Right lobe of liver (tissue), 4 donors: ENCODE measurements around the gene A4GALT.

Experiments
- POLR2A ChIP-seq: fragments of 450-650 bp; IDR thresholded peaks from one replicate; pipeline ENCODE4 v1.6.1; 2017; ENCODE audit warnings: antibody characterized with exemption, mild to moderate bottlenecking
- TF ChIP-seq, protein P1 (sequence below), 4 donors: fragments of 200-600 bp in 3 of 4; fragments of 450-650 bp in 1 of 4; IDR thresholded peaks; one replicate each; pipeline versions ENCODE4 v1.5.1 to v1.8.0; 2016 to 2022; ENCODE audit warnings: antibody characterized with exemption in 4 of 4, mild to moderate bottlenecking in 2 of 4
- donor health status: DM: no; HTN: no; CAD: no.
- donor health status: DM: no; HTN: no; CAD: no.
- donor health status: DM: no; HTN: yes; CAD: no.

DNA sequence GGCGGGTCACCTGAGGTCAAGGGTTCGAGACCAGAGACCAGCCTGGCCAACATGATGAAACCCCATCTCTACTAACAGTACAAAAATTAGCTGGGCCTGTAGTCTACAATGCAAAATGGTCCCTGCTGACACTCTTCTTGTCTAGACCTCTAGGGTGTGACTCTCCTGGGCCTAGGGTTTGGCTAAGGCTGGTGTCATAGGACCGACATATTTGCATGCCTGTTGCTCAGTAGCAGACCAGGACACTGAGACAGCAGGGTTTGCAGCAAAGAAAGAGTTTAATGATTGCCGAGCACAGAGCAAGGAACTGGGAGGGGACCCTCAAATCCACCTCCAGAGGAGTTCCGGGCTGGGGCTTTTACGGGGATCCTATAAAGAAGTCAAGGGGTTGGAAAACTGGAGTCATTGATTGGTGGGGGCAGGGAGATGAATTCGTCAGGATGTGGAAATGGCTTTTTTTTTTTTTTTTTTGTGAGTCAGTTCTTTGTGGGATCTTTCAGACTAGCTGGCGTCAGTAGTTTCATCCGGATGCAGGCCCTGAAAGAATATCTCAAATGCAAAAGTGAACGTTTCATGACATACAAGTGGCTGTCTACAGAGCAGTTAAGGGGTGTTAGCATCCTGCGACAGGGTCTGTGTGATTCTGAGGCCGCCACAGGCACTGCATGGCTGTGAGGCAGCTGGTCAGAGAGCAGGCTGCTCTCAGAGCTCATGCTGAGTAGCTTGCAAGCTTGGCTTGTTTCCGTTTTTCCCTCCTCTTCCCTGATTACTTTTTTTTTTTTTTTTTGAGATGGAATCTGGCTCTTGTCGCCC is 27.2 kb upstream of the A4GALT start:
- TF ChIP-seq, protein P1, sequence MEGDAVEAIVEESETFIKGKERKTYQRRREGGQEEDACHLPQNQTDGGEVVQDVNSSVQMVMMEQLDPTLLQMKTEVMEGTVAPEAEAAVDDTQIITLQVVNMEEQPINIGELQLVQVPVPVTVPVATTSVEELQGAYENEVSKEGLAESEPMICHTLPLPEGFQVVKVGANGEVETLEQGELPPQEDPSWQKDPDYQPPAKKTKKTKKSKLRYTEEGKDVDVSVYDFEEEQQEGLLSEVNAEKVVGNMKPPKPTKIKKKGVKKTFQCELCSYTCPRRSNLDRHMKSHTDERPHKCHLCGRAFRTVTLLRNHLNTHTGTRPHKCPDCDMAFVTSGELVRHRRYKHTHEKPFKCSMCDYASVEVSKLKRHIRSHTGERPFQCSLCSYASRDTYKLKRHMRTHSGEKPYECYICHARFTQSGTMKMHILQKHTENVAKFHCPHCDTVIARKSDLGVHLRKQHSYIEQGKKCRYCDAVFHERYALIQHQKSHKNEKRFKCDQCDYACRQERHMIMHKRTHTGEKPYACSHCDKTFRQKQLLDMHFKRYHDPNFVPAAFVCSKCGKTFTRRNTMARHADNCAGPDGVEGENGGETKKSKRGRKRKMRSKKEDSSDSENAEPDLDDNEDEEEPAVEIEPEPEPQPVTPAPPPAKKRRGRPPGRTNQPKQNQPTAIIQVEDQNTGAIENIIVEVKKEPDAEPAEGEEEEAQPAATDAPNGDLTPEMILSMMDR (IDR thresholded peaks at IDR 0.05), result no peak
- no peak for TF ChIP-seq POLR2A
